ENCODE data around the gene ZBTB25. TPM values are rescaled to one million over a fixed set of nuclear protein-coding genes. Genes with fewer than 3 reads are reported as not detected.
A peak's percentile ranks its signal among the peaks of the same experiment; 100 is the strongest.

ZBTB25 gene
- total RNA-seq, 2 experiments from 2014 or later, result 51.2 to 55.3 TPM

- POLR2A ChIA-PET, result no interaction called here
- H3K27me3 Mint-ChIP-seq, result no peaks in the 10 kb centered on the region
- peaks cover 15% of the 10 kb centered on the region for H3K4me1 Mint-ChIP-seq
- ATAC-seq (ENCODE audit: low read depth), result no peak
- no peak for DNase-seq
- H3K27ac Mint-ChIP-seq, result peak overlapping the region; percentile 18
- peaks cover 42% of the 10 kb centered on the region for H3K36me3 Mint-ChIP-seq
- H3K4me3 Mint-ChIP-seq, result no peak overlapping the region
- H3K9me3 Mint-ChIP-seq, result no peaks in the 10 kb centered on the region
Measured at GRCh38 chr14:64438181-64438841, 65.3 kb downstream of the ZBTB25 start.

- no peak overlapping the region for H3K4me3 Mint-ChIP-seq
Measured at GRCh38 chr14:64434528-64434927, 69.1 kb downstream of the ZBTB25 start.

GRCh38 chr14:64423987-64424386, 79.7 kb downstream of the ZBTB25 start:
- no peak overlapping the region for H3K4me3 Mint-ChIP-seq
- DNase-seq (no peak), ATAC-seq (ENCODE audit: low read depth) (no peak)
- POLR2A ChIA-PET, result interaction anchor here (0.6 kb wide), 1 partner anchor 95 kb away, joined by 4 read pairs; no protein-coding TSS in a partner anchor
- H3K4me1 Mint-ChIP-seq, result peaks cover 8% of the 10 kb centered on the region
- no peaks in the 10 kb centered on the region for H3K27me3 Mint-ChIP-seq
- H3K36me3 Mint-ChIP-seq, result peaks cover 47% of the 10 kb centered on the region
- no peaks in the 10 kb centered on the region for H3K9me3 Mint-ChIP-seq
- H3K27ac Mint-ChIP-seq, result no peak overlapping the region

More at GRCh38 chr14:64434528-64434927, 69.1 kb downstream of the ZBTB25 start:
- ATAC-seq (ENCODE audit: low read depth) (no peak), DNase-seq (no peak)
- POLR2A ChIA-PET, result interaction anchor here (0.7 kb wide), 1 partner anchor 8 kb away, joined by 4 read pairs; no protein-coding TSS in a partner anchor
- H3K9me3 Mint-ChIP-seq, result no peaks in the 10 kb centered on the region
- H3K27me3 Mint-ChIP-seq, result no peaks in the 10 kb centered on the region
- H3K36me3 Mint-ChIP-seq, result peaks cover 38% of the 10 kb centered on the region
- H3K4me1 Mint-ChIP-seq, result peaks cover 15% of the 10 kb centered on the region
- no peak overlapping the region for H3K27ac Mint-ChIP-seq

GRCh38 chr14:64422756-64423155, 80.9 kb downstream of the ZBTB25 start:
- DNase-seq (no peak), ATAC-seq (ENCODE audit: low read depth) (no peak)
- H3K4me3 Mint-ChIP-seq, result no peak overlapping the region
- POLR2A ChIA-PET, result no interaction called here
- peaks cover 8% of the 10 kb centered on the region for H3K4me1 Mint-ChIP-seq
- H3K36me3 Mint-ChIP-seq, result peaks cover 46% of the 10 kb centered on the region
- H3K27ac Mint-ChIP-seq, result no peak overlapping the region
- H3K27me3 Mint-ChIP-seq, result no peaks in the 10 kb centered on the region
- no peaks in the 10 kb centered on the region for H3K9me3 Mint-ChIP-seq

- peaks cover 8% of the 10 kb centered on the region for H3K4me1 Mint-ChIP-seq
- no peak overlapping the region for H3K4me3 Mint-ChIP-seq
- POLR2A ChIA-PET, result no interaction called here
- no peak for DNase-seq
- ATAC-seq (ENCODE audit: low read depth), result no peak
- no peak overlapping the region for H3K27ac Mint-ChIP-seq
- no peaks in the 10 kb centered on the region for H3K9me3 Mint-ChIP-seq
- no peaks in the 10 kb centered on the region for H3K27me3 Mint-ChIP-seq
- H3K36me3 Mint-ChIP-seq, result peaks cover 46% of the 10 kb centered on the region
Measured at GRCh38 chr14:64422005-64422404, 81.6 kb downstream of the ZBTB25 start.

- Mint-ChIP-seq H3K4me1 (peaks cover 8% of the 10 kb centered on the region), H3K4me3 (no peak overlapping the region), H3K27ac (no peak overlapping the region), H3K9me3 (no peaks in the 10 kb centered on the region), H3K36me3 (peaks cover 41% of the 10 kb centered on the region), H3K27me3 (no peaks in the 10 kb centered on the region)
- ATAC-seq (ENCODE audit: low read depth), result no peak
- DNase-seq, result no peak
- POLR2A ChIA-PET, result no interaction called here
Measured at GRCh38 chr14:64421166-64421565, 82.5 kb downstream of the ZBTB25 start.

GRCh38 chr14:64419003-64419402, 84.6 kb downstream of the ZBTB25 start:
- H3K4me3 Mint-ChIP-seq, result no peak overlapping the region
- H3K36me3 Mint-ChIP-seq, result peaks cover 44% of the 10 kb centered on the region
- no peaks in the 10 kb centered on the region for H3K27me3 Mint-ChIP-seq
- peaks cover 15% of the 10 kb centered on the region for H3K4me1 Mint-ChIP-seq
- no peak for DNase-seq
- H3K9me3 Mint-ChIP-seq, result no peaks in the 10 kb centered on the region
- ATAC-seq (ENCODE audit: low read depth), result no peak
- POLR2A ChIA-PET, result no interaction called here
- H3K27ac Mint-ChIP-seq, result no peak overlapping the region

GRCh38 chr14:64417771-64418125, 85.9 kb downstream of the ZBTB25 start:
- POLR2A ChIA-PET, result no interaction called here
- no peak overlapping the region for H3K4me3 Mint-ChIP-seq
- no peak for DNase-seq
- H3K9me3 Mint-ChIP-seq, result no peaks in the 10 kb centered on the region
- ATAC-seq (ENCODE audit: low read depth), result no peak
- no peaks in the 10 kb centered on the region for H3K27me3 Mint-ChIP-seq
- peaks cover 17% of the 10 kb centered on the region for H3K4me1 Mint-ChIP-seq
- no peak overlapping the region for H3K27ac Mint-ChIP-seq
- H3K36me3 Mint-ChIP-seq, result peaks cover 42% of the 10 kb centered on the region

GRCh38 chr14:64417055-64417770, 86.4 kb downstream of the ZBTB25 start:
- peaks cover 20% of the 10 kb centered on the region for H3K4me1 Mint-ChIP-seq
- H3K4me3 Mint-ChIP-seq, result no peak overlapping the region
- POLR2A ChIA-PET, result no interaction called here
- peaks cover 41% of the 10 kb centered on the region for H3K36me3 Mint-ChIP-seq
- H3K27me3 Mint-ChIP-seq, result no peaks in the 10 kb centered on the region
- no peaks in the 10 kb centered on the region for H3K9me3 Mint-ChIP-seq
- no peak for ATAC-seq (ENCODE audit: low read depth)
- H3K27ac Mint-ChIP-seq, result no peak overlapping the region
- DNase-seq, result no peak

- DNase-seq (no peak), ATAC-seq (ENCODE audit: low read depth) (no peak)
- no peaks in the 10 kb centered on the region for H3K27me3 Mint-ChIP-seq
- H3K4me3 Mint-ChIP-seq, result no peak overlapping the region
- POLR2A ChIA-PET, result no interaction called here
- H3K4me1 Mint-ChIP-seq, result peaks cover 27% of the 10 kb centered on the region
- H3K36me3 Mint-ChIP-seq, result peaks cover 48% of the 10 kb centered on the region
- H3K9me3 Mint-ChIP-seq, result no peaks in the 10 kb centered on the region
- no peak overlapping the region for H3K27ac Mint-ChIP-seq
Measured at GRCh38 chr14:64416348-64416932, 87.2 kb downstream of the ZBTB25 start.

- Mint-ChIP-seq H3K27ac (peak overlapping the region; percentile 81), H3K27me3 (no peaks in the 10 kb centered on the region), H3K36me3 (peaks cover 42% of the 10 kb centered on the region), H3K4me1 (peaks cover 36% of the 10 kb centered on the region), H3K4me3 (peak overlapping the region; percentile 60), H3K9me3 (no peaks in the 10 kb centered on the region)
- POLR2A ChIA-PET, result interaction anchor here (1.2 kb wide), 1 partner anchor 24 kb away, joined by 3 read pairs; the partner anchor contains the start of gene MTHFD1
- DNase-seq, result no peak
- peak; percentile 69 for ATAC-seq (ENCODE audit: low read depth)
Measured at GRCh38 chr14:64412237-64412636, 91.4 kb downstream of the ZBTB25 start.

GRCh38 chr14:64411001-64411400, 92.6 kb downstream of the ZBTB25 start:
- no peaks in the 10 kb centered on the region for H3K9me3 Mint-ChIP-seq
- no peak overlapping the region for H3K4me3 Mint-ChIP-seq
- peaks cover 45% of the 10 kb centered on the region for H3K36me3 Mint-ChIP-seq
- no peak for ATAC-seq (ENCODE audit: low read depth)
- no peak for DNase-seq
- H3K4me1 Mint-ChIP-seq, result peaks cover 36% of the 10 kb centered on the region
- POLR2A ChIA-PET, result no interaction called here
- no peaks in the 10 kb centered on the region for H3K27me3 Mint-ChIP-seq
- peak overlapping the region; percentile 81 for H3K27ac Mint-ChIP-seq

- Mint-ChIP-seq H3K9me3 (no peaks in the 10 kb centered on the region), H3K27ac (peak overlapping the region; percentile 8), H3K27me3 (no peaks in the 10 kb centered on the region), H3K4me3 (no peak overlapping the region), H3K4me1 (peaks cover 34% of the 10 kb centered on the region), H3K36me3 (peaks cover 45% of the 10 kb centered on the region)
- POLR2A ChIA-PET, result interaction anchor here (1.0 kb wide), 1 partner anchor 14 kb away, joined by 3 read pairs; no protein-coding TSS in a partner anchor
- DNase-seq (no peak), ATAC-seq (ENCODE audit: low read depth) (no peak)
Measured at GRCh38 chr14:64410084-64410774, 93.4 kb downstream of the ZBTB25 start.

Measured in activated naive CD8-positive, alpha-beta T cell treated with anti-CD3 and anti-CD28 coated beads, Interleukin-2, amount 10 ng/mL, durations not matched to agents 7 days and 5 days (primary cell).